HEK293 (cell line): ENCODE results near the gene SELENOP.

Experiments
- CTCF ChIA-PET: fragments of 350-600 bp; formaldehyde crosslinking; extraction: SDS; loops from one replicate; lab custom pipeline; 2021; ENCODE audit warnings: antibody characterized with exemption; lab: Yijun Ruan, JAX
- POLR2A ChIA-PET: fragments of 300-600 bp; formaldehyde crosslinking; extraction: SDS; loops from one replicate; lab custom pipeline; 2020; ENCODE audit warnings: antibody characterized with exemption, inconsistent platforms; lab: Yijun Ruan, JAX
- H3K27ac ChIP-seq: fragments of 200-500 bp; sonication (Bioruptor generic); 2 replicates; pipeline ENCODE4 v1.5.1; 2014; ENCODE audit warnings: low read depth, low read length, control low read depth, inconsistent platforms; ENCODE audit errors: extremely low read depth
- H3K36me3 ChIP-seq, 2 experiments: fragments of 200-500 bp in 1 of 2; sonication (Bioruptor generic) in 1 of 2; 1 replicate in 1 of 2; 2 replicates in 1 of 2; pipeline ENCODE4 v1.5.1; 2014 to 2017; ENCODE audit warnings: inconsistent platforms in 2 of 2, low read length in 2 of 2; ENCODE audit not compliant: control insufficient read depth in 2 of 2, insufficient read depth in 1 of 2
- H3K4me1 ChIP-seq: fragments of 200-500 bp; sonication (Bioruptor generic); 2 replicates; pipeline ENCODE4 v1.5.1; 2014; ENCODE audit warnings: mild to moderate bottlenecking, low read length, inconsistent platforms; ENCODE audit not compliant: control insufficient read depth, insufficient read depth
- H3K4me3 ChIP-seq: 2 replicates; pipeline ENCODE4 v1.5.1; 2011; ENCODE audit warnings: low read depth, mild to moderate bottlenecking, control low read depth, low read length, moderate library complexity
- H3K9me3 ChIP-seq: fragments of 200-500 bp; sonication (Bioruptor generic); 2 replicates; pipeline ENCODE4 v1.5.1; 2014; ENCODE audit warnings: low read depth, low read length, inconsistent platforms; ENCODE audit not compliant: control insufficient read depth, insufficient read depth
- ATF2 ChIP-seq: fragments of 450-650 bp; formaldehyde crosslinking; IDR thresholded peaks from 2 replicates; pipeline ENCODE4 v1.5.1; 2016; ENCODE audit warnings: missing biosample characterization, missing genetic modification characterization, low read depth
- GFI1B ChIP-seq: fragments of 450-650 bp; formaldehyde crosslinking; IDR thresholded peaks from 2 replicates; pipeline ENCODE4 v1.5.1; 2016; ENCODE audit warnings: missing biosample characterization, missing genetic modification characterization
- KLF10 ChIP-seq: fragments of 450-650 bp; IDR thresholded peaks from 2 replicates; pipeline ENCODE4 v1.5.1; 2018; ENCODE audit warnings: missing biosample characterization, mild to moderate bottlenecking, missing genetic modification characterization
- KLF8 ChIP-seq: fragments of 450-650 bp; formaldehyde crosslinking; IDR thresholded peaks from 2 replicates; pipeline ENCODE4 v1.5.1; 2016; ENCODE audit warnings: missing biosample characterization, missing genetic modification characterization
- MZF1 ChIP-seq: fragments of 450-650 bp; formaldehyde crosslinking; IDR thresholded peaks from 2 replicates; pipeline ENCODE4 v1.5.1; 2017; ENCODE audit warnings: missing biosample characterization, missing genetic modification characterization, borderline replicate concordance
- REST ChIP-seq: fragments of 450-650 bp; formaldehyde crosslinking; IDR thresholded peaks from 2 replicates; pipeline ENCODE4 v1.5.1; 2016; ENCODE audit warnings: missing biosample characterization, missing genetic modification characterization
- ZBTB7A ChIP-seq: fragments of 450-650 bp; formaldehyde crosslinking; IDR thresholded peaks from 2 replicates; pipeline ENCODE4 v1.5.1; 2016; ENCODE audit warnings: low read depth, missing biosample characterization, missing genetic modification characterization
- ZBTB8A ChIP-seq: fragments of 450-650 bp; formaldehyde crosslinking; IDR thresholded peaks from 2 replicates; pipeline ENCODE4 v1.5.1; 2016; ENCODE audit warnings: missing biosample characterization, missing genetic modification characterization
- ZEB2 ChIP-seq: fragments of 450-650 bp; formaldehyde crosslinking; IDR thresholded peaks from 2 replicates; pipeline ENCODE4 v1.5.1; 2016; ENCODE audit warnings: missing biosample characterization, missing genetic modification characterization
- ZFP37 ChIP-seq: fragments of 450-650 bp; formaldehyde crosslinking; IDR thresholded peaks from 2 replicates; pipeline ENCODE4 v1.5.1; 2016; ENCODE audit warnings: missing biosample characterization, missing genetic modification characterization
- ZNF214 ChIP-seq: fragments of 450-650 bp; formaldehyde crosslinking; IDR thresholded peaks from 2 replicates; pipeline ENCODE4 v1.5.1; 2017; ENCODE audit warnings: missing biosample characterization, mild to moderate bottlenecking, missing genetic modification characterization, borderline replicate concordance
- ZNF221 ChIP-seq: fragments of 450-650 bp; formaldehyde crosslinking; IDR thresholded peaks from 2 replicates; pipeline ENCODE4 v1.5.1; 2017; ENCODE audit warnings: missing biosample characterization, missing genetic modification characterization, borderline replicate concordance
- ZNF239 ChIP-seq: fragments of 450-650 bp; formaldehyde crosslinking; IDR thresholded peaks from 2 replicates; pipeline ENCODE4 v1.5.1; 2016; ENCODE audit warnings: missing biosample characterization, missing genetic modification characterization
- ZNF274 ChIP-seq, 2 experiments: fragments of 200-500 bp in 1 of 2; fragments of 450-650 bp in 1 of 2; sonication (Bioruptor generic) in 1 of 2; formaldehyde crosslinking in 1 of 2; IDR thresholded peaks; 2 replicates each; pipeline versions ENCODE4 v1.5.1 to v1.6.1; 2014 to 2016; ENCODE audit warnings: borderline replicate concordance in 1 of 2, inconsistent platforms in 1 of 2, low read length in 1 of 2, missing biosample characterization in 1 of 2, missing genetic modification characterization in 1 of 2
- ZNF280D ChIP-seq: fragments of 450-650 bp; formaldehyde crosslinking; IDR thresholded peaks from 2 replicates; pipeline ENCODE4 v1.5.1; 2016; ENCODE audit warnings: missing biosample characterization, missing genetic modification characterization
- ZNF398 ChIP-seq: fragments of 450-650 bp; formaldehyde crosslinking; IDR thresholded peaks from 2 replicates; pipeline ENCODE4 v1.5.1; 2017; ENCODE audit warnings: missing biosample characterization, missing genetic modification characterization
- ZNF624 ChIP-seq: fragments of 450-650 bp; formaldehyde crosslinking; IDR thresholded peaks from 2 replicates; pipeline ENCODE4 v1.5.1; 2017; ENCODE audit warnings: missing biosample characterization, missing genetic modification characterization
- ZNF76 ChIP-seq: fragments of 450-650 bp; formaldehyde crosslinking; IDR thresholded peaks from 2 replicates; pipeline ENCODE4; 2016; ENCODE audit warnings: low read depth, missing biosample characterization, missing genetic modification characterization, borderline replicate concordance
- ZSCAN18 ChIP-seq: fragments of 450-650 bp; formaldehyde crosslinking; IDR thresholded peaks from 2 replicates; pipeline ENCODE4 v1.5.1; 2016; ENCODE audit warnings: missing biosample characterization, missing genetic modification characterization
- ZSCAN5A ChIP-seq: fragments of 450-650 bp; formaldehyde crosslinking; IDR thresholded peaks from 2 replicates; pipeline ENCODE4 v1.5.1; 2016; ENCODE audit warnings: missing biosample characterization, missing genetic modification characterization

Gene SELENOP

GRCh38 chr5:42779083-42779482 is 32.6 kb downstream of the SELENOP start:
- no peaks in the 10 kb centered on the region for H3K9me3 ChIP-seq
- no peak overlapping the region for H3K4me3 ChIP-seq
- POLR2A ChIA-PET, result no interaction called here
- no peaks in the 10 kb centered on the region; the same call in 1 of the 2 replicates for H3K4me1 ChIP-seq
- no peaks in the 10 kb centered on the region for H3K36me3 ChIP-seq
- TF ChIP-seq ZSCAN18 (tag by site-specific recombination) (no peak), ATF2 (tag by site-specific recombination) (no peak), ZNF214 (tag by site-specific recombination) (no peak), ZNF221 (tag by site-specific recombination) (no peak), ZEB2 (tag by site-specific recombination) (no peak), ZSCAN5A (tag by site-specific recombination) (no peak), ZBTB8A (tag by site-specific recombination) (no peak), ZNF76 (tag by site-specific recombination) (no peak), ZFP37 (tag by site-specific recombination) (no peak), GFI1B (tag by site-specific recombination) (no peak), MZF1 (tag by site-specific recombination) (no peak), ZNF398 (tag by site-specific recombination) (no peak), ZNF280D (tag by site-specific recombination) (no peak), ZNF624 (tag by site-specific recombination) (no peak), REST (tag by site-specific recombination) (no peak), ZNF274 (IDR thresholded peaks at IDR 0.05; ENCODE audit: low read length) (no peak), ZNF274 (tag by site-specific recombination; IDR thresholded peaks at IDR 0.05; ENCODE audit: borderline replicate concordance) (no peak), KLF10 (tag by site-specific recombination) (no peak), ZBTB7A (tag by site-specific recombination) (no peak), ZNF239 (tag by site-specific recombination) (no peak), KLF8 (no peak)
- TF ChIP-seq, all 188 proteins: peak for 0
- CTCF ChIA-PET, result interaction anchor here (1.4 to 4.2 kb wide), 2 partner anchors 12 to 34 kb away, joined by 5 to 20 read pairs; no protein-coding TSS in a partner anchor
- H3K27ac ChIP-seq, result no peak overlapping the region
